WERI-Rb-1 (cell line): ENCODE data around the gene WDR59.

Experiments
- DNase-seq: peaks from one replicate; pipeline ENCODE4 v3.0.0-alpha.2; 2020
- H3K27ac ChIP-seq: fragments of 250-450 bp; sonication (Bioruptor Pico); 2 replicates; pipeline ENCODE4 v1.5.1; 2020; ENCODE audit warnings: mild to moderate bottlenecking, moderate library complexity
- H3K27me3 ChIP-seq: fragments of 250-450 bp; sonication (Bioruptor Pico); 2 replicates; pipeline ENCODE4 v1.5.1; 2021; ENCODE audit warnings: mild to moderate bottlenecking, low read depth, moderate library complexity; ENCODE audit not compliant: insufficient read depth, severe bottlenecking
- H3K36me3 ChIP-seq: fragments of 250-450 bp; sonication (Bioruptor Pico); 2 replicates; pipeline ENCODE4 v1.5.1; 2020; ENCODE audit warnings: mild to moderate bottlenecking, moderate library complexity
- H3K4me3 ChIP-seq: 2 replicates; pipeline ENCODE4 v1.5.1; 2011; ENCODE audit warnings: low read depth, mild to moderate bottlenecking, control low read depth, low read length
- H3K9me3 ChIP-seq: fragments of 250-450 bp; sonication (Bioruptor Pico); 2 replicates; pipeline ENCODE4 v1.5.1; 2021; ENCODE audit warnings: mild to moderate bottlenecking, moderate library complexity; ENCODE audit not compliant: severe bottlenecking
- CTCF ChIP-seq: IDR thresholded peaks from 2 replicates; pipeline ENCODE4 v1.5.1; 2011; ENCODE audit warnings: low read depth, mild to moderate bottlenecking, control low read depth, inconsistent platforms, low read length

Gene WDR59

GRCh38 chr16:74982256-74982655 lies 2.7 kb downstream of the WDR59 start:
- DNase-seq: no peak
- Histone ChIP-seq H3K36me3 (peaks cover 5% of the 10 kb centered on the region; the same call in 1 of the 2 replicates), H3K9me3 (no peaks in the 10 kb centered on the region), H3K27ac (no peak overlapping the region), H3K27me3 (no peaks in the 10 kb centered on the region), H3K4me3 (no peak overlapping the region)
- TF ChIP-seq CTCF: no peak

- TF ChIP-seq CTCF: no peak
- H3K9me3 ChIP-seq: no peaks in the 10 kb centered on the region
- no peaks in the 10 kb centered on the region for H3K27me3 ChIP-seq
- no peak overlapping the region for H3K27ac ChIP-seq
- no peak for DNase-seq
- H3K4me3 ChIP-seq: no peak overlapping the region
- no peaks in the 10 kb centered on the region for H3K36me3 ChIP-seq
These were observed 9.3 kb downstream of the WDR59 start for GRCh38 chr16:74975591-74975990.

- no peak overlapping the region for H3K4me3 ChIP-seq
- no peaks in the 10 kb centered on the region for H3K9me3 ChIP-seq
- H3K27ac ChIP-seq: no peak overlapping the region
- no peaks in the 10 kb centered on the region for H3K36me3 ChIP-seq
- no peak for TF ChIP-seq CTCF
- no peak for DNase-seq
- H3K27me3 ChIP-seq: no peaks in the 10 kb centered on the region
These were observed 11.6 kb downstream of the WDR59 start for GRCh38 chr16:74973304-74973703.

GRCh38 chr16:74954763-74955162 lies 30.2 kb downstream of the WDR59 start:
- H3K27ac ChIP-seq: no peak overlapping the region
- peaks cover 26% of the 10 kb centered on the region for H3K36me3 ChIP-seq
- no peak for DNase-seq
- H3K27me3 ChIP-seq: no peaks in the 10 kb centered on the region
- no peak overlapping the region for H3K4me3 ChIP-seq
- TF ChIP-seq CTCF: no peak
- H3K9me3 ChIP-seq: no peaks in the 10 kb centered on the region

- Histone ChIP-seq H3K36me3 (peaks cover 33% of the 10 kb centered on the region), H3K9me3 (no peaks in the 10 kb centered on the region), H3K27me3 (no peaks in the 10 kb centered on the region), H3K4me3 (no peak overlapping the region), H3K27ac (no peak overlapping the region)
- no peak for DNase-seq
- TF ChIP-seq CTCF: no peak
These were observed 33.2 kb downstream of the WDR59 start for GRCh38 chr16:74951681-74952080.

GRCh38 chr16:74951206-74951605 lies 33.7 kb downstream of the WDR59 start:
- no peaks in the 10 kb centered on the region for H3K9me3 ChIP-seq
- no peak for DNase-seq
- no peak for TF ChIP-seq CTCF
- no peaks in the 10 kb centered on the region for H3K27me3 ChIP-seq
- no peak overlapping the region for H3K27ac ChIP-seq
- H3K4me3 ChIP-seq: no peak overlapping the region
- peaks cover 32% of the 10 kb centered on the region for H3K36me3 ChIP-seq
